Ishikawa (cell line): ENCODE data around the gene PLEKHJ1.

ENCODE experiments used
- CEBPB ChIP-seq: IDR thresholded peaks from 2 replicates; pipeline ENCODE4 v1.6.1; 2012
- TAF1 ChIP-seq: IDR thresholded peaks from 2 replicates; pipeline ENCODE4 v1.6.1; 2012; ENCODE audit warnings: low read depth, mild to moderate bottlenecking
- TEAD4 ChIP-seq: IDR thresholded peaks from 2 replicates; pipeline ENCODE4 v1.6.1; 2012

GRCh38 chr19:2190848-2191455 is 45.2 kb downstream of the PLEKHJ1 start:
- TF ChIP-seq TEAD4: no peak
- TF ChIP-seq TAF1: no peak
- no peak for TF ChIP-seq CEBPB
